Measurements from ENCODE around the gene ABCC3.

Gene ABCC3

DNA sequence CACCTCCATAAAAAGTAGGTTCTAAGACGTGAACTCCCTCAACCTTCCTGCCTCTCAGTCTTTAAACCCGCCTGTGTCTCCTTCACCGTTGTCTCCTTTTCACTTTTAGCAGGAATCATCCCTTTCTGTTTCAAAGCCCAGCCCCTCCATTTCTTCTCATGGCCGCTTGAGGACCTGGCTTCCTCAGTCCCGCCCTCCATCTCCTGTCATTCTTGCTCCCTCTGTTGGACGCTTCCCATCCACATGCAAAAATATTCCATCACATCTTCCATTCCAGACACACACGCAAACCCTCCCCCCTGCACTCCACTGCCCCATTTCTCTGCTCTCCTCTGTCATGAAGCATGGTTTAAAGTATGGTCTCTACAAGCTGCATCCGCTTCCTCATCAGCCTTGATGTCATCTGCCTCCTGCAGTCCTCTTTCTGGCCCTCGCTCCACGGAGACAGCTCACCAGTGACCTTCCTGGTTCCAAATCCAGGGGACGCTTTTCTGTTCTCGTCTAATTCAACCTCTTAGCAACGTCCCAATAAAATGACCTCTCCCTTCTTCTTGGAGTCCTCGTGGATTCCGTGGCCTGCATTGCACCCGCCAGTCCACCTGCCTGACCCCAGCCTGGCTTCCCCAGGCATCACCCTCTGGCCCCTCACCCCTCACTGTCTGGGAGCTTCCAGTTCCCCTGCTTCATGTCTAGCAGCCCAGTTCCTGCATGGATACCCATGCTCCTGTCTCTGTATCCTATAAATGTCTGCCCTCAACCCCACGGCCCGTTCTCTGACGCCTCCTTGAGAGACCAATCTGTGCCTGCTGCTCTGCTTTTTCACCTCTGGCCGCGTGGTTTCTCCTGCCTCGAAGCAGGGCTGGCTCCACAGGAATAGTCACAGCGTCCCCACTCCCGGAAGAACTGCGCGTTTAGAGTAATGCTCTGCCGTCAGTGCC is 46.9 kb downstream of the ABCC3 start:
- H3K27ac ChIP-seq = peak overlapping the region; percentile 37
- ChIA-PET CTCF (interaction anchor here (0.5 to 1.0 kb wide), 5 partner anchors 39 to 243 kb away, joined by 3 to 6 read pairs (median 4); no protein-coding TSS in a partner anchor), POLR2A (ENCODE audit: low non-redundant PET) (no interaction called here)
- TF ChIP-seq, protein P1, sequence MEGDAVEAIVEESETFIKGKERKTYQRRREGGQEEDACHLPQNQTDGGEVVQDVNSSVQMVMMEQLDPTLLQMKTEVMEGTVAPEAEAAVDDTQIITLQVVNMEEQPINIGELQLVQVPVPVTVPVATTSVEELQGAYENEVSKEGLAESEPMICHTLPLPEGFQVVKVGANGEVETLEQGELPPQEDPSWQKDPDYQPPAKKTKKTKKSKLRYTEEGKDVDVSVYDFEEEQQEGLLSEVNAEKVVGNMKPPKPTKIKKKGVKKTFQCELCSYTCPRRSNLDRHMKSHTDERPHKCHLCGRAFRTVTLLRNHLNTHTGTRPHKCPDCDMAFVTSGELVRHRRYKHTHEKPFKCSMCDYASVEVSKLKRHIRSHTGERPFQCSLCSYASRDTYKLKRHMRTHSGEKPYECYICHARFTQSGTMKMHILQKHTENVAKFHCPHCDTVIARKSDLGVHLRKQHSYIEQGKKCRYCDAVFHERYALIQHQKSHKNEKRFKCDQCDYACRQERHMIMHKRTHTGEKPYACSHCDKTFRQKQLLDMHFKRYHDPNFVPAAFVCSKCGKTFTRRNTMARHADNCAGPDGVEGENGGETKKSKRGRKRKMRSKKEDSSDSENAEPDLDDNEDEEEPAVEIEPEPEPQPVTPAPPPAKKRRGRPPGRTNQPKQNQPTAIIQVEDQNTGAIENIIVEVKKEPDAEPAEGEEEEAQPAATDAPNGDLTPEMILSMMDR (conservative IDR thresholded peaks at IDR 0.05; ENCODE audit: low read depth) = no peak; the same call in 1 of the 2 replicates
- DNase-seq (ENCODE audit: low spot score) = peak; percentile 70

DNA sequence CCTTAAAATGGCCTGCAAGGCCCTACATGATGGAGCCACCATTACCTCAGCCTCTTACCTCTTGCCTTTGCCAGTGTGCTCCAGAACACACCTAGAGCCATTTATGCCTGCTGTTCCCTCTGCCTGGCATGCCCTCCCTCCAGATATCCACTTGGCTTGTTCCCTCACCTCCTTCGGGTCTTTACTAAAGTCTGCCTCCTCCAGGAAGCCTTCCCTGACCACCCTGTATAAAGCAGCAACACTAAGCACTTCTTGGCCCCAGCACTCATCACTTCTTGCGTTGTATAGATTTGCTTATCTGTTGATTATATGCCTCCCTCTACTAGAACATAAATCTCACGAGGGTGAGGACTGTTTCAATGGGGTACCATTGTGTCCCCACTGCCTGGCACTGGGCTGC is 47.8 kb downstream of the ABCC3 start:
- ChIA-PET CTCF (interaction anchor here (0.6 kb wide), 1 partner anchor 149 kb away, joined by 4 read pairs; no protein-coding TSS in a partner anchor), POLR2A (ENCODE audit: low non-redundant PET) (no interaction called here)
- TF ChIP-seq, protein P1 (conservative IDR thresholded peaks at IDR 0.05; ENCODE audit: low read depth) = no peak
- no peak for DNase-seq (ENCODE audit: low spot score)
- H3K27ac ChIP-seq = peak overlapping the region; percentile 69; the same call in 1 of the 2 replicates

DNA sequence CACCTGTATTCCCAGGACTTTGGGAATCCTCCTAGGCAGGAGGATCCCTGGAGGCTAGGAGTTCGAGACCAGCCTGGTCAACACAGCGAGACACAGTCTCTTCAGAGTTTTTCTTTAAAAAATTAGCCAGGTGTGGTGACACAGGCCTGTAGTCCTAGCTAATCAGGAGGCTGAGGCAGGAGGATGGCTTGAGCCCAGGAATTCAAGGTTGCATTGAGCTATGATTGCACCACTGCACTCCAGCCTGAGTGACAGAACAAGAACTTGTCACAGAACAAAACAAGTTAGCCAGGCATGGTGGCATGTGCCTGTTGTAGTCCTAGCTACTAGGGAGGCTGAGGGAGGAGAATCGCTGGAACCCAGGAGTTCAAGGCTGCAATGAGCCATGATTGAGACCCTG is 48.3 kb downstream of the ABCC3 start:
- H3K27ac ChIP-seq = peak overlapping the region; percentile 69; the same call in 1 of the 2 replicates
- DNase-seq (ENCODE audit: low spot score) = no peak
- POLR2A ChIA-PET (ENCODE audit: low non-redundant PET) = no interaction called here
- CTCF ChIA-PET = interaction anchor here (0.6 kb wide), 1 partner anchor 150 kb away, joined by 4 read pairs; no protein-coding TSS in a partner anchor
- TF ChIP-seq, protein P1 (conservative IDR thresholded peaks at IDR 0.05; ENCODE audit: low read depth) = no peak

DNA sequence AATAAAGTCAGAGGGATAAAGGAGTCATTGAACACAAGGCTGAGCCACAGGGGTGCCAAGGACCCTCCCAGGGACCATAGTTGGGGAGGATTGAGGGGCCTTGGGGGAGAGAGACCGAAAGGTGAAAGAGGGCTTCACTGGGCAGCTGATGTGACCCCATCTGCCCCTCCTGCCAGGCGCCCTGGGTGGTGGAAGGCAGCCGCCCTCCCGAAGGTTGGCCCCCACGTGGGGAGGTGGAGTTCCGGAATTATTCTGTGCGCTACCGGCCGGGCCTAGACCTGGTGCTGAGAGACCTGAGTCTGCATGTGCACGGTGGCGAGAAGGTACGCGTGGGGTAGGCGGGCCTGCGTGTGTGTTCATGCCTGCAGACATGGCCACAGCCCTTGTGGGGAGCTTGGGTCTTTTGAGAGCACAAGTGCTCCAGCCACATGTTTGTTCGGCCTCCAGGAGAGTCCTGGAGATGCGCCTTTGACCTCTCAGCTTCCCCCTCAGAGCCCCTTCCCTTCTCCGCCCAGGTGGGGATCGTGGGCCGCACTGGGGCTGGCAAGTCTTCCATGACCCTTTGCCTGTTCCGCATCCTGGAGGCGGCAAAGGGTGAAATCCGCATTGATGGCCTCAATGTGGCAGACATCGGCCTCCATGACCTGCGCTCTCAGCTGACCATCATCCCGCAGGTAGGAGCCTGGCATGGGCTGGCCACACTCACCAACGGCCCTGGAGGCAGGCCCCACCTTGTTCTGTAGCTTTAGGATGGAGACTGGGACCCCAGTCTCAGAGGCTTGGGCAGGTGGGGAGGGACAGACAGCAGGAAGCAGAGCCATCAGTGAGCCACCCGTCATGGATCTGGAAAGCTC is 49.0 kb downstream of the ABCC3 start:
- peak overlapping the region; percentile 69 for H3K27ac ChIP-seq
- DNase-seq (ENCODE audit: low spot score) = no peak
- CTCF ChIA-PET = interaction anchor here (1.8 kb wide), 1 partner anchor 52 kb away, joined by 7 read pairs; no protein-coding TSS in a partner anchor
- POLR2A ChIA-PET (ENCODE audit: low non-redundant PET) = no interaction called here
- TF ChIP-seq, protein P1 (conservative IDR thresholded peaks at IDR 0.05; ENCODE audit: low read depth) = no peak

DNA sequence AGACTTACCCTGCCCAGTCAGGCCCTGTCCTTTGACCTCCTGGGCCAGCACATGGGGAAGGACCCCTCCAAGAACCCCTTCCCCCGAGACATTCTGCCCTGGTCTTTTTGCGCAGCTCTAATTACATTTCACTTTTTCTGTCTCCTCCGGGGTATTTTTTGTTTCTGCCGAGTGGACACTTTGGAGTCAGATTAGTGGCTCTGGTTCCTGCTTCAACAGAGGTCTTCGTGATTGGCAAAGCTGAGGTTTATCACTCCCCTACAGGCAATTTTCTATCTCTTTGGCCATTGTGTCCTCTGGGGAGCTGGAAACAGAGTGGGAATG is 49.6 kb downstream of the ABCC3 start:
- CTCF ChIA-PET = interaction anchor here (0.6 to 1.8 kb wide), 3 partner anchors 11 to 295 kb away, joined by 3 to 7 read pairs (median 4); no protein-coding TSS in a partner anchor
- TF ChIP-seq, protein P1 (conservative IDR thresholded peaks at IDR 0.05; ENCODE audit: low read depth) = no peak
- no peak for DNase-seq (ENCODE audit: low spot score)
- peak overlapping the region; percentile 69 for H3K27ac ChIP-seq
- POLR2A ChIA-PET (ENCODE audit: low non-redundant PET) = no interaction called here

Data from RWPE1 (cell line).